ENCODE measurements around the gene KCNMA1.
"Not testable (repeated sequence)": the region's sequence is repeated elsewhere in the genome, so short reads cannot be mapped to it uniquely, and the experiment has no call there.

KCNMA1 gene

DNA sequence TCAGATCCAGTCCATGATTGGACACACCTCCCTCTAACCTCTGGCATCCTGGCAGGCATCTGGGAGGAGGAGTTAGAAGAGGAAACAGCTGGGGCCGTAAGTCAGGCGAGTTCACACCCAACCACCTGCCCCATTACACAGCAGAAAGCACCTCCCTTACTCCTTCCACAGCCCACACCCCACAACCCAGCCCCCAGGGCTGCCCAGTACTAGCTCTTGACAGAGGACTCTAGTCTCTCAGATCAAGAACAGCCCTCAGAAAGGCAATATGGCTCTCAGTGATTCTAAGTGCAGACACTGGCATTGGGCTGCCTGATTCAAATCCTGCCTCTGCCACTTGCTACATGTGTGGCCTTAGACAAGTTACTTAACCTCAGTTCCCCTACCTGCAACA lies 34.1 kb downstream of the KCNMA1 start:
- DNase-seq, result no peak

DNA sequence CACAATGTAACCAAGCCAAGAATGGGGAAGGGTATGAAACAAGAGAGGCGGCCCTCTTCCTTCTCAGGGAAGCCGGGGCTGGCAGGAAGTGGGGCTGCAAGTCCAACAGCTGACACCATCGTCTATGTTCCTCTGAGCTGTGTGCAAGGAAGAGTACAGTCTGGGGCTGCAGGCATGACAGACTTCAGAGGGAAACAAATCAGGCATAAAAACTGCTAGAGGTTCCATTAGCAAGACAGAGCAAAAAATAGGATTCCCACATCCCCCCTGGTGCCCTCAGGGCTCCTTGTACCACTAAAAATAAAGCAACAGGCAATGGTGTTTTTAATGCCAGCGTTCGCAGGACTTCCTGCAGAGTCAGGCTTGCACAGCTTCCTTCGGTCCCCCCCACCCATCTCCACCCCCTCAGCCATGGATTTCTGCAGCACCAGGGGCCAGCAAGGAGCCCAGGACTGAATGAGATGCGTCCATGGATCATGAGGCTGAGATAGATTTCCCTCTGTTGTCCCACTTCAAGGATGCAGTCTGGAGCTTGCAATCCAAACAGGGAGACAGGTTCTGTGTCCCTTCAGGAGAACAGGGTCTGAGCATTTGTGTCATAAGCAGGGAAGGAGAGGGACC lies 34.6 kb downstream of the KCNMA1 start:
- peak; percentile 40 for DNase-seq

DNA sequence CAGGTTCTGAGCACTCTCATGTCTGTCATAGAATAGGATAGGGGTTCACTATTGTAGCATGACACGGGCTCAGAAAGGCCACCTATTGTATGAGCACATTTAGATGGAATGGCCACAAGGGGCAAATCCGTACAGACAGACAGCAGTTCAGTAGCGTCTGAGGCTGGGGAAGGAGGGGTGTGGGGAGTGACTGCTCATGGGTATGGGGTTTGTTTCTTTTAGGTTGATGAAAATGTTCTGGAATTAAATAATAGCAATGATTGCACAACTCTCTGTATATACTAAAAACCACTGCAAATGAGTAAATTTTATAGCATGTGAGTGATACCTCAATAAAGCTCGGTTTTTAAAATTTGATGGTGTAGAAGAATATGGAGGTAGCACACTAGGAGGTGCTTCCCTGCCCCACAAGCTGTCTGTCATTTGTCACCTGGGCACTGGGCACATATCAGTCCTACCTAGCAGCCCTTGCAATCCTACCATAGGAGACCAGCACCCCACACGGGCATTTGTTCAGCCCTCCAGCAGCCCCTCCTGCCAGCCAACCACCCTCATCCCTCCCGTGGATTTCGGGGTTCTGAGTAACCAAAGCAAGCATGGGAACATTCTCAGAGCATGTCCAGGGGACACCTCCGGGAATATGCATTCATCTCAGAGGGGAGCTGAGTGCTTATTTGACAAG lies 35.2 kb downstream of the KCNMA1 start:
- DNase-seq, result no peak

DNA sequence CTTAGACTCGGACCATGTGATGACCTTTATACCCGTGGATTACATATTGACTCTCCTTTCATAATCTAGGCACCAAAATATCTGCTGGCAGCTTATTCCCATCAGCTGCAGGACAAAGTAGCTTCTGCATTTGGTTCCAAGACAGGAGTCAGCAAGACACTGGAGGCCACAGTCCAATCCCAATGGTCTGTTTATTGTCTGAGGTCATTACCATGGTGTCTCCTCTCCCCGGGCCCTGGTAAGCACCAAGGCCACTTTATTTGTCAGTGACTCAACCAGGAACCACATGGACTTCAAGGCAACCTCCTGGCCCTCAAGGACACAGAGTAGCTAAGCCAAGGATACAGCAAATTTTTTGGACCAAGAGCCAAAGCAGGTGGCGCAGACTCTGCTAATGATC lies 36.1 kb downstream of the KCNMA1 start:
- DNase-seq, result no peak

DNA sequence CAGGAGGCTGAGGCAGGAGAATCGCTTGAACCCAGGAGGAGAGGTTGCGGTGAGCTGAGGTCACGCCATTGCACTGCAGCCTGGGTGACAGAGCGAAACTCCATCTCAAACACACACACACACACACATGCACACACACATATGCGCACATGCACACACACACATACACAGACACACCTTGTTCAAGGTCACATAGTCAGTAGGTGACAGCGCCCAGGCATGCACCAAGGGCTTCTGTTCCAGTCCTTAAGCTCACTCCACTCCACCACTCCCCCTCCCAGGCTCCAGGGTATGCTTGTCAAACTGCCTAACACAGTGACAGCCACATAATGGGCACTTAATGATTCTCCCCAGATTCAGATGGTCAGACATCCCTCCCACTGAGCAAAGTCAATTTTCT lies 37.0 kb downstream of the KCNMA1 start:
- DNase-seq, result peak; percentile 47

DNA sequence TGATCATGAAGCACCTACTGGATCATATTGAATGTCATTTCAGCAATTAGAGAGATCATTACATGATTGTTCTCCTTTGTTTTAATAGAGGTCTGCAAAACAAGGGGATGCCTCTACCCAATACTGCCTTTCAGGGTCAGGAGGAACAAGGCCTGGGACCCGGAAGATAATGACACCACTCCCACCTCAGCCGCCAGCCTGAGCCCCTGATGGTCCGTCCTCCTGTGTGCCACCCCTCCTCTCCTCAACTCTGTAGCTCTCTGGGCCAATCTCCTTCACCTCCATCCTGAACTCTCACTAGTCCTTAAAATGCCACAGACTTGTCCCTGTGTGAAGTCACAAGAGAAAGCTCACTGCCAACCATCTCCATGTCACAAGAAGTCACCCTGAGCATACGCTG lies 38.0 kb downstream of the KCNMA1 start:
- no peak for DNase-seq

DNA sequence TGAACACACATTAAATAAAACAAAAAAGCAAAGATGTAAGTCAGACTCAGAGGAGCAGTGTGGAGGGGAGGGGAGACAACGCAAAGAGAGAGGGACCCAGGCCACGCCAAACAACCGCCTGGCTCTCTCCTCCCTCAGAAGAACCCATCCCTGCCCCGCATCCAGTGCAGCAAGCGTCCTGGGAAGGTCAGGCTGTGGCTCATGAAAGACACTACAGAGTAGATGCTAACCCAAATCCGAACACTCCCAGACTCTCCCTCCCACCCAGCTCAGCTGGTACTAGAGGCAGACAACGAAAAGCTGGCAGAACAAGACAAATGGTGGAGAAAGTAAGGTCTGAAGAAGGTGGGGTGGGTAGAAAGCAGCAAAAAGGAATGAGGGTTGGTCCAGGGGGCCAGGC lies 39.0 kb downstream of the KCNMA1 start:
- no peak for DNase-seq

DNA sequence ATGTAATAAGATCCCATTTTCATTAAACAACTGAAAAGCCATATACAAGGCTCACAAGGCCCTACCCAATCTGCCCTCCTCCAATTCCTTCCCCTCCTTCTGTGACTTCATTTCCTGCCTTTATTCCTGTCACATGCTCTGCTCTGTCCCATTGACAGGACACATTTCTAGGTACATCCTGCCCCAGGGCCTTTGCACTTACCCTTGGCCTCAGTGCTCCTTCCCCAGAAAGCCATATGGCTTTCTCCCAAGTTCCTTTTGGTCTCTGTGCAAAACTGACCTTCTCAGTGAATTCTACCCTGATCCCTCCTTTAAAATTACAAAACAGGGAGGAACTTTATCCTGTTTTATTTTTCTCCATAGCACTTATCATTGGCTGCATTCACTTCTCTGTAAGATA lies 40.0 kb downstream of the KCNMA1 start:
- DNase-seq, result no peak

DNA sequence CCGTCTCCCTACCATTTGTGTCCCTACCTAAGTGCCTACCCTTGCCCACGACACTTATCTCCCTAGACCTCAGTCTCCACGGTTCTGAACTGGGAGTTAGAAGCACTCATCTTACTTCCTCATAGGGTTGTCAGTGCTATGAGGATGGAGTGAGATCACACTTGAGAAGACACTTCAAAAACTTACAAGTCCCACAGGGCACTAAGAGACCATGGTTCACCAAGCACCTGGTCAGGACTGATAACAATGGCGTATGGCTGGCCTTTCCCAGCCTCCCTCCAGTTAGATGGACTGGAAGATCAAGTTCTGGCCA lies 43.2 kb downstream of the KCNMA1 start:
- no peak for DNase-seq

DNA sequence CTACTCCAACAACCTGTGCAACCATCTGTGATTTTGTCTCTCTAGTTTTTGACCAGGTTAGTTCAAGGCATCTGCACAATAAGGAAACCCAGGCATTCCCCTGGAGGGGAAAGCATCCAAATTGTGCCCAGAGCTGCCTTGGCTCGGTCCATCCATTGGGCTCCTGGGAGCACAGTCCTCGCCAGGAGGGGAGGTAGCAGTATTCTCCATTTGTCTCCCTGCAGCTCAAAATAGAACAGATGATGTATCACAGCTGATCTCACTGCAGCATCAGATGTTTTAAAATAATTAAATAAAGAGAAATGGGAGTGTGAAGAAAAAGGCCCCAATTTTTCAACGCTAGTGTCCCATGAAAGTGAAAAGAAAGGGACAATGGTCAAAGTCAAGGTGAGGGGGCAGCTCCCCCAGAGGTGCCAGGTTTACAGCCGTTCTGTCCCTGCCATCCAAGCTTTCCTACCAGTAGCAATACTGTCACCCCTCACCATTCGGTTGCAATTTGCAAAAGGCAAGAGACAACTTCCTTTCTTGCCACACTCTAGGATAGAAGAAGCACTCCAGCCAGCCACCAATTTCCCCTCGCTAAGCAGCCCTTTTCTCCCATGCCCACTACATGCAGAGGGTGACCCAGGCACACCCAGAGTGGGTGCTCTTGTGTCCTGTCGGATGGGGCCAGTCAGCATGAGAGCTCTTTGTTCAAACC lies 43.7 kb downstream of the KCNMA1 start:
- DNase-seq, result no peak

DNA sequence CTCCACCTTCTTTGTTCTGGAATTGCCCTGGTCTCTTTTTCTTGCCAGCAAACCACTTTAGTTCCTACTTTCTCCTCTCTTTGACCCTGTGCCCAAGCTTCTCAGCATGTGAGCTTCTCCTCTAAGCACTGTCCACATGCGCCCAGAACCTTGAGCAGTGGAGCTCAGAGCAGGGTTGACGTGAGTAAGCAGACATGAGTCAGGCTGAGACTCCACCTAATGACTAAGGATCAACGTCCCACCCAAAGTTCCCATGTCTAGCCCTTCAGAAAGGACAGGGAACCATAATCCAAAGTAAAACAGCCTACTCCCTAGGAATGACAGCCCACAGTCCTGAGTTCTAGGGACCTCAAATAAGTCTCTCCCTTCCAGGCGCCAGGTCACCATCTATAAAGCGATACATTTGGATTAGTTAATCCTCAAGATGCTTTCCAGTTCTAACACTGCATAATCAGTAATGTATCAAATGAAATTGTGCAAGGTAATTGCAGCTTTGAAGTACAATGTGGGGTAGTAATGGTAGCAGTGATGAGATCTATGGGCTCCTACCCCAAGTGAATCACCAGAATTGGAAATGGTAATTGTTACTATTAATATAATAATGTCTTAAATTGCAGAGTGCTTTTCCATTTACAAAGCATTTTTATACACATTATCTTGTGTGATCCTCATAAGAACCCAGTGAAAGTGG lies 44.5 kb downstream of the KCNMA1 start:
- no peak for DNase-seq

DNA sequence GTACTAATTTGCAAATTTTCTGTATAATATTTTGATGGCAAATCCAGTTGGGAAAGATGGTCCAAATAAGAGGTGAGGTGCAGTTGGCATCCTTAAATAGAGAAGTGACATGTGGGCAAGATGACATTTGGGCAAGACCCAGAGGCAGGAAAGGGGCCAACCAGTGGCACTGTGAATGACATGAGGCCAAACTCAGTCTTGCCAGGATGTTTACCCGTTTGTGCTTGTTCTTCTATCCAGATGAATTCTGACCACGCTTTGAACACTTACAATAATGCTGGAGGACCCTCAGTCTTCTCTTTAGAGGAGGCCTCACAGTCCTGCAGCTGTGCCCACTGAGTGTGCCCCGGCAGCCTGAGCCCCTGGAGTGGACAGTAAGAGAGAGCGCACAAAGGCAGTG lies 45.1 kb downstream of the KCNMA1 start:
- no peak for DNase-seq

DNA sequence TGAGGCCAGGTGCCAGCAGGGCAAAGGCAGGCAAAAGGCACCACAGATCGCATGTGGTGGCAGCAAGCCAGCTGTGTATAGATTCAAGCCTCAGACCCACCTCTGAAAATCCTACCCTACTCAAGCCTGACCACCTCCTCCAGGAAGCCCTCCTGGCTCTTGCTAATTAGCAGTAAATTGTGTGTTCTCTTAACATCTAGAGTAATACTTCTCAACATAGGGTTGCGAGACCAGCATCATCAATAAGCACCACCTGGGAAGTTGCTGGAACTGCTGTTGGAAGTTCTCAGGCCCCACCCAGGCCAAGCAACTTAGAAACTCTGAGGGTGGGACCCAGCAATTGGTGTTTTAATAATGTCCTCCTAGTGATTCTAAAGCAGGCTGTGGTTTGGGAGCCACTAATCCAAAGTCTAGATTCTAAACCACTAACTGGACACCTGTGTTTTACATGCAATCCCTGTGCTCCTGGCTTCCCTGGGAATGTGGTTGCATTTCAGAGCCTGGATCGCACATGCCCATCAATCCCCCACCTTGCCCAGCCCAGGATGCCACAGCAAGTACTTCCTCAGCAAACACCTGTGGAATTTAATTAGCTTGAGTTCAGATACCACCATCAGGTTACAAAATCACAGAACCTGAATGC lies 46.2 kb downstream of the KCNMA1 start:
- no peak for DNase-seq

DNA sequence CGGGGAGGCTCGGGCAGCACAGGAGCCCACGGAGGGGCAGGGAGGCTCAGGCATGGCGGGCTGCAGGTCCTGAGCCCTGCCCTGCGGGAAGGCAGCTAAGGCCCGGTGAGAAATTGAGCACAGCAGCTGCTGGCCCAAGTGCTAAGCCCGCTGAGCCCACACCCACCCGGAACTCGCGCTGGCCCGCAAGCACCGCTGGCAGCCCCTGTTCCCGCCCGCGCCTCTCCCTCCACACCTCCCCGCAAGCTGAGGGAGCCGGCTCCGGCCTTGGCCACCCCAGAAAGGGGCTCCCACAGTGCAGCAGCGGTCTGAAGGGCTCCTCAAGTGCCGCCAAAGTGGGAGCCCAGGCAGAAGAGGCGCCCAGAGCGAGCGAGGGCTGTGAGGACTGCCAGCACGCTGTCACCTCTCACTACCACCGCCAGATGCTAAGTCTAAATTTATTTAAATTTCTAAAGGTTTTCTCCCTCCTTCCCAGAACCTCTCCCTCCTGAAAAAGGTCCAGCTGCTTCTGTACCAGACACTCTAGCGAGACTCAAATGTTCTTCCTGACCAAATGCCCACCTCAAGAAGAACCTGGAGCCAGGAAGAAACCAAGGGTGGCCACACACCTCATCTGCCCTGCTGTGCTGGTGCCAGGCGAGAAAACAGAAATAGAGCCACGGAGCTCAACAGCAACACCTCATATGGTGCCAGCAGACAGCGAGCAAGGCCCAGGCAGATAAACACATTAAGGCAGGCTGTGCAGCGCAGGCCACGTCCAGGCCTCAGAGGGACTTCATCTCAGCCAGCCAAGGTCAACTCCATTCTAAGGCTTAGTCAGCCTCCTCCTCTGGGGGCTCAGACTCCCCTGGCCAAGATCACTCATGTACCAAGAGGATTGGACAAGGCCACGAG lies 47.0 kb downstream of the KCNMA1 start:
- no peak for DNase-seq

DNA sequence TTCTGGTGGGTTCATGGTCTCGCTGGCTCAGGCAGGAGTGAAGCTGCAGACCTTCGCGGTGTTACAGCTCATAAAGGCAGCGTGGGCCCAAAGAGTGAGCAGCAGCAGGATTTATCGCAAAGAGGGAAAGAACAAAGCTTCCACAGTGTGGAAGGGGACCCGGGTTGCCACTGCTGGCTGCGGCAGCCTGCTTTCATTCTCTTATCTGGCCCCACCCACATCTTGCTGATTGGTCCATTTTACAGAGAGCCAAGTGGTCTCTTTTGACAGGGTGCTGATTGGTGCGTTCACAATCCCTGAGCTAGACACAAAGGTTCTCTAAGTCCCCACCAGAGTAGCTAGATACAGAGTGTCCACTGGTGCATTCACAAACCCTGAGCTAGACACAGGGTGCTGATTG lies 47.9 kb downstream of the KCNMA1 start:
- DNase-seq, result not testable (repeated sequence)

DNA sequence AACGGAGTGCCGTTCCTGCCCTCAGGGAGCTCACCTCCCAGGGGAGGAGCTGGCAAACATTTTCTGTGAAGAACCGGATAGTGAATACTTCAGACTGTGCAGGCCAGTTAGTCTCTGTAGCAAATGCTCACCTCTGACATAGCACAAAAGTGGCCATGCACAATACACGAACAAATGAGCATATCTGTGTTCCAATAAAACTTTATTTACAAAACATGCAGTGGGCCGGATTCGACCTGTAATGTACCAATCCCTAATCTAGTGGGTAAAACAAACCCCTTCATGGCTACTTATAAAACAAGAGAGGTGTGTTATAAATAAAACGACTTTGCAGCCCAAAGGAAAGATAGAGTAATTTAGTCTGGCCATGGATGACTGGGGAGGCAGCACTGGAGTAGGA lies 48.7 kb downstream of the KCNMA1 start:
- no peak for DNase-seq

DNA sequence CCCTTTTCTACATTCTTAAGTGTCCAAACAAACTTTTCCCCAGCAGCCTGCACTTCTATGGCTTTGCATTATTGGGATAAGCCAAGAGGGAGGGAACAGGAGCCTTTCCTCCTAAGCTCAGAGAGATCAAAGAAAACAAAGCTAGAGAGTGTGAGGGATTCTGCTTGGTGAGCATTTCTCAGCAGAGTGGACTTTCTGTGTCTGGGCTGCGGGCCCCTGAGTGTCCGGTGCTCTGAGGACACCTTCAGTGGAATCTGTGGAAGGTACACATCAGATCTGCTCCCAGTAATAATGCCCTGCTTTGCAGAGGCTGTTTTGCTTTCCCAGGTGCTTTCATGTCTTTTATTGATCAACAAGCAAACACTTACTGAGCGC lies 50.2 kb downstream of the KCNMA1 start:
- DNase-seq, result no peak

DNA sequence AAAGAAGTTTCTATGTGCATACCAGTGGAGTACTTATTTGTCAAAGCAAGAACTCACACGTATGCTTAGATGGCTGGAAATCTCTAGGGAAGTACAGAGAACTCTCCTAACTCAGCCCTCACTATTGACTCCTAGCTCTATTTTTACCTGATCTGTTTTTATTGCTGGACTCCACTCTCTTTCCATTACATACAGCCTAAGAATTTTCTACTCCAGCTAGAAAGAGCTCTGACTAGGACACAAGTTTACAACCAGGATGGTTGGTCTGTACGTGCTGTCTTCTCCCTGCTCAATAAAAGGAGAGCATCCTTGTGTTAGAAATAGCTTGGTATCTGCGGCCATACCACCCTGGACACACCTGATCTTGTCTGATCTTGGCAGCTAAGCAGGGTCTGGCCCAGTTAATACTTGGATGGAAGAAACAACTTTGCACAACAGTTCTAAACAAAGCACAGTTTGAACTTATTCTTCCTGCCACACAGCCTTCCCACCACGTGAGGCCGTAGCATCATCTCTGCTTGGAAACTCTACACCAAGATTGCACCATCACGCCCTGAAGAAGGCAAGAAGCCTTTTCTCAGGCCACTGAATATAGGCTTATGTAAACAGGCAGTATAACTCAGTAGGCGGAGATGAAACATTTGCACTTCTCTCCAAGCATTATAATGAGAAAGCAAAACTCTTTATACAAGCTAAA lies 50.7 kb downstream of the KCNMA1 start:
- DNase-seq, result no peak

DNA sequence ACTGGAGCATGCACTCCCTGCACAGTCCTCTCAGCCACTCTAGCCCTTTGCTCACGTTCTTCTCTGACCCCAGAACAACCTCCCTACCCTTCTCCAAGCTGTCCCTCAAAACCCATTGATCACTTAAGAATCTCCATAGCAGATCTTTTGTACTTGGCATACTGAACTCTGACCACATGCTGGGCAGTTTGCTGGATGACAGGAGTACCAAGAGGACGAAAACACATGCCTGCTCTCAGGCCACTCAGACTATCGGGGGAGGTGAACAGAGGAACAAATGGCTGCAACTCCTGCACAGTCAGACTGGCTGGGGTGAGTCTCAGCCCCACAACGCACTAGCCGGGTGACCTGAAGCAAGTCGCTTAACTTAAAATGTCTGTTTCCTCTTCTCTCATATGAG lies 52.7 kb downstream of the KCNMA1 start:
- no peak for DNase-seq

DNA sequence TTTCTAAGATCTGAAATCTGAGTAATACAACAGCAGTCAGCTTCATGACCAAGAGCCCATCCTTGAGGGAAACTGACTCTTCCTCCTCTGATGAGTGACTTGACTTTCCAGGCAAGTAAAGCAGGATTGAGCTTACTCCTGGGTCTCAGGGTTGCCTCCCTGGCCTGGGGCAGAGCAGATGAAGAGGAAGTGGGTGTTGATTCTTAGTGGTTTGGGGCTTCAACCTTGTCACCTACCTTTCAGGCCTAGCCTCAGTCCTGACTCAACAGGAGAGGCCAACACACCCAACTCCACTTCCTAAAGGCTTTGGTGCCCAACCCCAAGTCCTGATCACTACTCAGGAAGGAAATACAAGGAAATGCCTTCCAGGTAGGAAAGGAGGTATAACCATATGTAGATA lies 54.1 kb downstream of the KCNMA1 start:
- no peak for DNase-seq

DNA sequence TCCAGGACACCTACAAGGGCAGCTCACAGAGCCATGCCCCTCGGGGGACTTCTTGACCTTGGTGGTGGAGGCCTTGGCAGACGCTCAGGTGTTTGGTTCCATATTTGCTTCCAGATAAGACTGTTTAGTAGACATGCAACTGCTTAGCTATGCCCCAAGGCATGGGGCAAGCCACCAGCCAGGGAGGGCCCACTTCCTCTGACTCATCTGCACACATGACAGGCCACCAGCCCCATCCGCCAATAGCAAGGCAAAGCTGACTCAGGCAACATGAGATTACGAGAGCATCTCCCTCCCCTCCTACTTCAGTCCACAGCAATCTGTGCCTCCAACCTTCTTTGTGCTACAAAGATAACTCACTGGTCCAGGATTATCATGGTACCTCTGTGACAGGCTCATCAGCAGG lies 54.9 kb downstream of the KCNMA1 start:
- DNase-seq, result no peak

DNA sequence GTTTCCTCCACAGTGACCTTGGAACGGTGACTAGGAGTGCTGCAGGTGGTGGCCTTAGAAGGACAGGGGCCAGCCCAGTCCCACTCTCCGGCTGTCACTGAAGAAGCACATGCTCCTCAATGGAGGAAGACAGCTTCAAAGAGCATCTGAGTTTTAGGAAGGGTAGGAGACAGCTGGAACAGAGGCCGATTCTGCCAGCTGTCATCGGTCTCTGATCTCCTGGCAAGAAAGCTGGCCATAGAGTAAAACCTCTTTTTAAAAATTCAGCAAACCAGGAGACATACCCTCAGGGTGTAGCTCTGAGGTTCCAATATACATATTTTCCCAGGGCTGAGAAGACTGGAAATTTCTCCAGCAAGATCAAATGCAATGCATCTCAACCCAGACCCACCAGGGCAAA lies 55.9 kb downstream of the KCNMA1 start:
- no peak for DNase-seq
